GM18873 (cell line): ENCODE results near the gene FGF1.

Experiments
- ATAC-seq: cut with Tn5 transposase; IDR thresholded peaks from one replicate; pipeline ENCODE4 v1.9.1; 2021; ENCODE audit warnings: mild to moderate bottlenecking, moderate library complexity, moderate number of reproducible peaks; ENCODE audit not compliant: unreplicated experiment, low FRiP score

Gene FGF1

DNA sequence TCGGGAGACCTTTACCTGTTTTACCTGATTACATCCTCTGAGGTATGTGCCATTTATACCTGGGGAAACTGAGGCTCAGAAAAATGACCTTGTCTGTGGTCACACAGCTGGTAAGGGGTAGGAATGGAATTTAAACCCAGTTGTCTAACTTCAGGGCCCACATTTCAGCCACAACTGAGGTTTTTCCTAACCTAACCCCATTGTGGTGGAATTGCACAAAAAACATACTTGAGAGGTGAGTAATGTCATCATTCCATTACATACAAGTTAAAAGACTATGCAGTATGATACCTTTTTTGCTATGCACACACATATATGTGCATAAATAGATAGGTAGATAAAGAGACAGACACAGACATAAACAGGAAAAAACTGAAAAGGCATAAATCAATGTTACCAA, 14.1 kb downstream of the FGF1 start:
- ATAC-seq = no peak

DNA sequence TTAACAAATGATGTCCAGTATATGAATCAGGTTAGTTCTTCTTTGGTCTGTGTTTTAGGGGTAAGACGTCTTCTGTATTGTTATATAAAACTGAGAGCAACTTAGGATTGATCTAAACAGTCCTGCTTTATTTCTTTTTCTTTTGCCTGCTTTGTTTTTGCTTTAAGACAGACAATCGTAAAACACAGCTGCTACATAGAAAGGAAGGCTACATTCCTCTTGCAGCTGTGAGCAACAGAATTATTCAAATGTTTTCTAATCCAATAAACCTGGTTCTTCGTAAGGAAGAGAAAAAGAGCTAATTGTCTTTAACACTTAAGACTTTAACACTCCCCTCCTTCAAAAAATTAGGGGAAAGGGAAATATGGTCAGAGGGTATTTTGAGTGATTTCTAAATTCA, 14.6 kb downstream of the FGF1 start:
- ATAC-seq = no peak

DNA sequence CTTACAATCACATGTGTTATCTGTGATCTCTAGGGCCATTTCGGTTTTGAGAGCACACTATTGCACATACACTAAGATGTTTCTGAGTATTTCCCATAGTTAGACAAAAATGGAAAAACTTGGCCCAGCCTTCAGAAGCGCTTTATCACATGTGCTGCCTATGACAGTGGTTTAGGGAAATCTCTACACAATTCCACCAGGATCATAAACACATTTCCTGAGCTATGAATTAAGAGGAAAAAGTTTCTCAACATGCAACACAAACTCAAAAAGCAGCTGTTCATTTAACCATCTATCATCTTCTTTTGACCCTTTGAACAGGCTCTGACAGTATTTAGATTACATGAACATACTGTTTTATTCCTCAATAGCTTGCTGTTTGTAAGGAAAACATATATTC, 15.1 kb downstream of the FGF1 start:
- no peak for ATAC-seq

DNA sequence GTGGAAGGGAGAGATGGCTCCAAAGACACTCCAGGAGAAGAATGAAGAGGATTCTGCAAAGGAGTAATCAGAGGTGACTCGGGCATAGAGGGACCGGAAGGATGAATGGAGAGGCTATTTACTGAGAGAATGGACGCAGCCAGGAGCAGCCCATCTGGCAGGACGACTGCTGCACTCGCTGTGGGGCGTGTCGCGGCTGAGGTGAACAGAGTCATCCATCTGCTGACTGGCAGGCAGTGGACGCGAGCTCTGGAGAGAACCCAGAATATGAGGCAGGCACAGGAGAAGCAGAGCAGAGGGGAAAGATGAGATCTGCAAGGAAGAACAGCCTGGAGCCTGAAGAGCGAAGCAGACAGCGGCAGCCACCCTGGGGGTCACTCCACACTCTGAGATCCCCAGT, 16.4 kb downstream of the FGF1 start:
- no peak for ATAC-seq

DNA sequence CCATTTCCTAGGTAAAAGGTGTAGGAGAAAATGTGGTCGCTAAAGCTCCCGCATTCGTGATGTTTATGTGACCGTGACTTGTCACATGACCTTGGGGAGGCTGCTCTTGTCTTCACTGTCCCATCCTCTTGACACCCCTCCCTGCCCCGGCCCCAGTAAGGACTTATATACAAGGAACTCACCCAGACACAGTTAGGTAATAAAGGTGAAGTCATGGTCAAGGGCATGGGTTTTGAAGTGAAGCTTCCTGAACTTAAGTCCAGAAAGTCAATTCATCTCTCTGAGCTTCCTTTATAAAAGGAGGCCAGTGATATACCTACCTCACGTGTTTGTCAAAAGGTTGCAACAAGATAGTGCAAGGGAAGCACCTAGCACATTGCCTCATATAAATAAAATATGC, 17.6 kb downstream of the FGF1 start:
- no peak for ATAC-seq

DNA sequence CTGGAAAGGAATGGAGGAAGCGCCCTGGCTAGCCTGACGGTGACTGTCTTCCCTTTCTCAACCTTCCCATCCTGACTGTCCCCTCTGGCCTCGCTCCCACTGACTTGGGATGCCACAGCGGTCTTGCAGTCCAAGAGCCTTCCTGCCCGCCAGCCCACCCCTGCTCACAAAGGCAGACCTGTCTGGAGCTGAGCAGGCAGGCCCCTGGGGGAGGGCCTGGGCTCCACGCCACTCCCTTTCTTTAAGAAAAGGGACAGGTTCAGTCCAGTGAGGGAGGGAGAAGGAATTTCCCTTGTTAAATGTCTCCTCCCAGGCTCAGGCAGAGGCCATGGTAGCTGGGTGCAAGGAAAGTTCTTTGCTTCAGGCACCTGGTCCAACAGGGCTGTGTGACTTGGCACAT, 18.1 kb downstream of the FGF1 start:
- ATAC-seq = no peak

DNA sequence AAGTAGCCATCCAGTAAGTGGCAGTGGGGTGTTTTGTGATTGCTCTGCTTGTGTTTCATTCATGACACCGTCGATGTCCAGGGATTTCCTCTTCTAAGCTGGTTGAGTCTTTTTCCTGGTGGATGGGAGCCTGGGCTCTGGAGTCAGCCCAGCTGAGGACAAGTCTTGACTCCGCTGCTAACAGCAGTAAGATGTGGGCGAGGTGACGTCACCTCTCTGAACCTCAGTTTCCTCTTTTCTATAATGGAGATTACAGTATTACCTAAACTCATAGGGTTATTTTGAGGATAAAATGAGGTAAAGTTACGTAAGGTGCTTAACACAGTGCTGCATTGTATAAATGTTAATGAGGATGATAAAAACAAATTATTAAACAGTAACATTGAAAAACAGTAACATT, 21.3 kb downstream of the FGF1 start:
- no peak for ATAC-seq

DNA sequence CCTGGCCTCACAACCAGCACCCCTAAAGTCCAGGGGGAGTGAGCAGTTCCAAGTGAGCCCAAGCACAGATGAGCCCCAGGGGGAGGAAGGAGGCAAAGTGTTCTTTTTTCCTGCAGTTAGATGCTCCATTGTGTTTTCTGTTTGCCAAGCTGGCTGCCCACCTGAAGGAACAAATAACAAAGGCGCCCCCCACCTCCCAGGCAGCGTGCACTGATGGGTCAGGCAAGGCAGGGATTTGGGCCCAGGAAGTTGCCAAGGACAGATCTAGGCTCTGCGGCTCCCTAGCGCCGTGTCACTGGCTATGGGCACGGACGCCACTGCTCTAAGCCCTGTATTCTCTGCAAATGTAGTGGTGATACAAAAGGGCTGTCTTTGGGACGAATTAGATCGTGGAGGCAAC, 21.8 kb downstream of the FGF1 start:
- no peak for ATAC-seq

DNA sequence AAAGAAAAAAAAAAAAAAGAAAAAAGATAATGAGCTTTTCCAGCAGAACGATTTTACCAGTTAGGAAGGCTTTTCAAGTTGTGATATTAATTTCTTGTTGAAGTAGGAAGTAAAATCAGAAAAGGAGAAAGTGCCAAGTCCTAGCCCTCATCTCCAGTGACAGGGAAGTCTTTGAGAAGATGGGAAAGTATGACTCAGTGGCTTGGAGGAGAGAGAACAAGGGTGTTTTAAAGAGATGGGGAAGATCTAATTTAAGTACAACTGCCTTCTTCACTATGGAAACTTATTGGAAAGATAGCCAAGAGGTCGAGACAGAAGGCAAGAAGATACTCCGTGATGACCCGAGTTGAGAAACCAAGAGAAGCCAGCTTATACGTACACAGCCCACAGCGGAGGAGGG, 22.6 kb downstream of the FGF1 start:
- ATAC-seq = no peak

DNA sequence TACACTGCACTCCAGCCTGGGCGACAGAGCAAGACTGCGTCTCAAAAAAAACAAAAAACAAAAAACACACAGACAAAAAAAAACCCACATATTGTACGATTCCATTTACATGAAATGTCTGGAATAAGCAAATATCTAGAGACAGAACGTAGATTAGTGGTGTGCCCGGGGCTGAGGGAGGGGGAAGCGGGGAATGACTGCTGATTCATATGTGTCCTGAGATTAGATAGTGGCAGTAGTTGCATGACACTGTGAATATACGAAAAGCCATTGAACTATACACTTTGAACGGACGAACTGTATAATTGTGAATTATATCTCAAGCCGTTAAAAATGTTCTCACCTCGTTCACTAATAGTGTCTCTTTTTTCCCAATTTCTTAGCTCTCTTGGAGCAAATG, 23.9 kb downstream of the FGF1 start:
- no peak for ATAC-seq

DNA sequence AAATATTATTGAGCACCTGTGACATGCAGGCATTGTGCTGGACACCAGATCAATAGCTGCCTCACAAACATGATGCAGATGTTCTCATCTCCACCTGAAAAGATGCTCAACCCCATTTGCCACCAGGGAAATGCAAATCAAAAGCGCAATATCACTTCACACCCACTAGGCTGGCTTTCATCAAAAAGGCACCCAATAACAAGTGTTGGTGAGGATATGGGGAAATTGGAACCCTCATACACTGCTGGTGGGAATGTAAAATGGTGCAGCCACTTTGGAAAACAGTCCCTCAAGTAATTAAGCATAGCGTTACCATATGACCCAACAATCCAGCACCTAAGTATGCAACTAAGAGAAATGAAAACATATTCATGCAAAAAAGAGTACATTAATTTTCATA, 24.7 kb downstream of the FGF1 start:
- ATAC-seq = no peak

DNA sequence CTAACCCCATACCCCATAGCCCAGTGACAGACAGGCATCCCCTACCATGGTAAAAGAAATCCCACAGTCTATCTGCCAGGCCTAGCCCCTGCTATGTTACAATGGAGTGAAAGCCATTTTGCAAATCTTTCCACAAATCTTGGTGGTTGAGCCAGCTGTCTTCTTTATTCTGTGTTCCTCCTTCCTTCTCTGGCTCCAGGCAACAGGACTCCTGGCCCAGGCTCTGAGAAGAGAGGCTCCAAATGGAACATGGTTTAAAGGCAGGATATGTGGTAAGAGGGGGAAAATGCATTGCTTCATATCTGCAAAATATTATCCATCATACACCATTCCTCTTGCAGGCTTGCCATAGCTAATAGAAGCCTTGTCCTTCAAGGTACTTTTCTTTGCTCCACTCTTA, 25.2 kb downstream of the FGF1 start:
- ATAC-seq = no peak

DNA sequence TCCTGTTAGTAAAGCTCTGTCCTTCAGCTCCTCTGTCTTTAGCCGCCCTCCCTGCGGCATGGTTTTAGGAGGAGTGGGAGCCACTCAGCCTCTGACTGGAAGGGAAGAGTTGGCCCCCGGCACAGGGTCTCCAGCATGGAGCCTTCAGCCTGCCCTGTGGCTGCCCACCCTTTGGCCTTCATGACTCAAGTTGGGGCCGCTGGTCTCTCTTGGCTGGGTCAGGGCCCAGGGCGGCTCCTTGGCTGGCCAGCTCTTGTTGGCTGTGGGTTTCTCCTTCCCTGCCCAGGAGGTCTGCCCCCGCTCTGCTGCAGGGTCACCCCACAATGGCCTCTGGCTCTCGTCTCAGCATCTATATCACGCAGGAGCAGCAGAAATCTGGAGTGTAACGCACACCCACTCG, 25.7 kb downstream of the FGF1 start:
- no peak for ATAC-seq

DNA sequence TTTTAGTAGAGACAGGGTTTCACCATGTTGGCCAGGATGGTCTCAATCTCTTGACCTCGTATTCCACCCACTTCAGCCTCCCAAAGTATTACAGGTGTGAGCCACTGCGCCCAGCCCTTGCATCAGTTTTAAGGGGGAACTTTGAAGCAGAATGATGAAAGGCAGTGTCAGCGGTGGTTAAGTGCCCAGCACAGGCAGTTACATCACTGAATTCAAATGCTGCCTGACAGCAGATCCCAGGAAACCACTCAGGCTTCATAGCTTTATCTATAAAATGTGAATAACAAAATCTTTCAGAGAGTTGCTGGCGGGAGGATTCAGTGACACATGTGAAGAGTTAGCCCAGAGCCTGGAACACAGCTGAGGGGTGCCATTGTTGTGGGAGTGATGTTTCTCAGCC, 26.5 kb downstream of the FGF1 start:
- no peak for ATAC-seq

DNA sequence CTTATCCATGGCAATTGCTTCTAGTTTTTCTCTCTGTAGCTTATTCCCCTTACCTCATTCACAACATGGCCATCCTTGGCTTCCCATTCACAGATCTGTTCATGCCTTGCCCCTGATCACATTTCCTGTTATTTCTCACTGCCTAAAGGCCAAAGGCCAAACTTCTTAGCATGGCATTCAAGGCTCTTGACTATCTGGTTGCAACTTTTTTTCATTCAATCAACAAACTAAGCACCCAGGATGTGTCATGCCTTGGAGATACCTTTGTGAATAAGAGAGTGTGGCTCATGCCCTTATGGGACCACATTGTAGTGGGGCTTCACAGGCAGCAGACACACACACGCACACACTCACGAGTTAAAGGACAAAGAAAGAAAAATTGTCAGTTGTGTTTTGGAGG, 27.6 kb downstream of the FGF1 start:
- ATAC-seq = no peak

DNA sequence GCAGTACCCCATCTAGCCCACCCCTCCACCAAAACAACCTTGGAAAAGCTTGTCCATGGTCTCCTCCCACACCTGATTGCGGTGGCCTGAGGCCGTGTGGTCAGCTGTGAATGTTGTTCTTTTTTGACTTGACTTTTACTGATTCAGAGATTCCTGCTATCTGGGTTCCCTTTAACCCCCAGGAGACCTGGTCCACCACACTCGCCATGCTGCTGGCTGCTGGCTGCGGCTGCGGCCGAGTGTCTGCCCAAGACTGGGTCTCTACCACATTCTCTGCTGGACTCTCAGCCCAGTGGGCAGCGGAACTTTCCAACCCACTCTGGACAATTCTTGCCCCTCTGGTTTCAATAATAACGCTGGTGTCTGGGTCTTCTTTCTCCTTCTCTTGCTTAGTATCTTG, 28.4 kb downstream of the FGF1 start:
- no peak for ATAC-seq

DNA sequence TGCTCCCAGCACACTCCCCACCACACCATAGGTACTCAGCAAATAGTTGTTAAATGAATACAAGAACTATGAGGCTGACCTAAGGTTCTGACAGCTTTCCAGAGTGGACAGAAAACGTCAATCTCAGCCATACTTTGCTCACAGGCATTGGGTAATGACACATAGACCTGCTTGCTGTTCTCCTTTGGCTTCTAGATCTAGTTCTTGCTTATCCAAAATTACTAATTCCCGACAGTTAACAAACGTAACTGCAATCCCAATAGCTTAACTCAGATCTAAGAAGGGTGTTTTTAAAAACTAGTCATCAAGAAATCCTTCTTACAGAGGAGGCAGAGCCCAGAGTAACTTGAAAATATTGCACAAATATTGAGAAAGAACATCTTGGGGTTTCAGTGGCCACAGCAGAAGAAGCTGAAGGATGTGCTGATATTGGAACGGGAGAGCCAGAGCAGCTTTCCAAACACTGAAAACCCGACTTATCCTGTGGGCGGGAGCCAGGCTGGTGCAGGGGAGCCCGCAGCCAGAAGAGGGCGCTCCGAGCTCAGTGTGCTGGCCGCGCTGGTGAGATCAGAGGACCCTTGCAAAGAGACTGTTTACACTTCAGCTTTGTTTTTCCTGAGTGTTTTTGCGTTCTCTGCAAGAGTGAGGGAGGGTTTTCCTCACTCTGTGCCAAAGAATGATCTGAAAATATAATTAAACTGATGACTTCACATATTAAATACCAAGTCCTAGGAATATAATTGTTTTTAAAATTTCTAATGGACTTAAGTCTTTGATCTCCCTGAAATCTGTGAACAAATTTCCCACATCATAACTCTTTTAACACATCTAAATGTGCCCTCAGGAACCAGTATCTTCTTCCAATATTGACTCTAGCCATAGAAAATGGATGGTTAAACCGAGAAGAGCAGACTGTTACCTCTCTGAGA, 30.3 kb downstream of the FGF1 start:
- no peak for ATAC-seq

DNA sequence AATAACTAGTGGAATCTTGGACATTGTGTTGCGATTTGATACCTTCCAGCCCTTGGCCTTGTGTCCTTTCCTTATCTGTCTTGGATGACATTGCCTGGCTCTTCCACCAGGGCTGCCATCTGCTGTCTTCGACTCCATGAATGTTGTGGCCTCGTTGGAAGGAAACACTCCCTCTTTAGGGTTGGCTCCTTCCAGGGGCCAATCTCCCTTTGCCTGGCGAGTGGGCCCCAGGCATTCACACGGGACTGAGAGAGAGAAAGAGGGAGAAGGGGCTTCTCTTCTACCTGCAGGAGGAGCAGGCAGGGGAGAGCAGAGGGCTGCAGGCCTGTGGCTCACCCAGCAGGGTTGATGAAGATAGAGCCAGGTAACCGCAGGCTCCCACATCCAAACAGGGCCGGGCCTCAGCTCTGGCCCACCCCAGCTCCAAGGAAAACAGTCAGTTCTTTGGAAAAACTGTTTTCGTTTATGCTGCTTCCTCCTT, 31.3 kb downstream of the FGF1 start:
- ATAC-seq = no peak

DNA sequence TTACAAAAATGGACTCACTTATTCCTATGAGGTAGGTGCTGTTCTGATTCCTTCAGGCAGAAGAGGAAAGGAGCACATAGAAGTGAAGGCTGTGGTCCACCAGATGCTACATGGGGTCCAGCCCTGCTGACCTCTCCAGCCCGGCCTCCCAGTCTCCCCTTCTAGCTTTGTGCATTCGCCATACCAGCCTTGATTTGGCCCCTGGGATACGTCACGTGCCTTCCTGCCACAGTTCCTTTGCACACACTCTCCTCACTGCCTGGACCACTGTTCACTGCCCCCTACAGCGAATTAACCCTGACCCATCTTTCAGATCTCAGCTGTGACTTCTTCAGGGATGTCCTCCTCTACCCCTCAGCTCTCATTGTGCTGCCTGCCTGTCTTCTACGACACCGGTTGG, 32.6 kb downstream of the FGF1 start:
- ATAC-seq = no peak

DNA sequence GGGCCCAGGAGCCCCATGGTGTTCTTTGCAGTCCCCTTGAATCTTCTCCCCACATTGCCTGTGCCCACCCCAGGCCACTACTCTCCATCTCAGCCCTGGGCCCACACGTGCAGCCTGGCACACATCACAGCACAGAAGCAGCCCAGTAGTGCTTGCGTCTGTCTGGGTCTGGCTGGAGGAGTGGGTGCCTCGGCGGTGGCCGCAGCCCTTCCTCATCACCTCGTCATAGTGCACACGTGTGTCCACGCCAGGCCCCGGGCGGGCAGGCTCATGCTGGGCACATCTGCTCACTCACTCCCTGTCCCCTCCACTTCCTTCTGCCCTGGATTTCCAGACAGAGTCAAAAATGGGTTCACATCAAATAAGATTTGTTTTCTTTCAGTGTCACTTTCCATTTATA, 33.3 kb downstream of the FGF1 start:
- no peak for ATAC-seq

DNA sequence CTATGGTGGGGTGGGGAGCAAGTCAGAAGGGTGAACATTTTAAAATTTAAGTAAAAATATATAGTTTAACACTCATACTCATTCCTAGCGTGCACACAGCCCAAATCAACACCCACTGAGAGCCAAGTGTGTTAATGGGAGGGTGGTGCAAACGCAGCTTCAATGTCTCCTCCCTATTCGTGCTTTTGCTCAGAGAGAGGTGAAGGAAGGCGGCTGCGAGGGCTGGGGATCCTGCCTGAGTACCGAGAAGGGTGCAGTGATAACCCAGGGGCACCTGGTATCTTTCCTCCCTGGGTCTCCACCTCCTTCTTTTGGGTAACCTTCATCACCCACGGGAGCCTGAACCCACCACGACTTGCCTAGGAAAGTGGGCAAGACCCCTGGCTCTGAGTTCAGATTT, 35.0 kb downstream of the FGF1 start:
- ATAC-seq = no peak

DNA sequence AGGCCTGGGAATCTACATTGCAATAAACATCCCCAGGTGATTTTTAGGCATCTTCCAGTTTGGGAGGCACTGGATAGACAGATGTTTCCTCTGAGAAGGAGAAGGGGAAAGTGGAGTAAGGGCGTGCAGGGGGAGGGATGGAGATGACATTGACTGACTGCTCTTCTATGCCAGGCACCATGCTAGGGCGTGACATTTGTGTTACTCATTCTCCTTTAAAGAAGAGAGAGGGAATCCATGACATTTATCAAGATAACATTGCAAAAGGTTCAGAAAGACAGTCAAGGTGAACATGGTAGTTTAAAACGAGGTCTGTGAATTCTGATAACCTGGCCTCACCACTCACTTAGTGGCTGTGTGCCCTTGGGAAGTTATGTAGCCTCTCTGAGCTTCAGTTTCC, 35.8 kb downstream of the FGF1 start:
- no peak for ATAC-seq
